ENCODE measurements around the gene COMP.

GRCh38 chr19:18803550-18804138 lies 12.5 kb upstream of the COMP start:
- no peak for TF ChIP-seq POLR2AphosphoS5 (IDR thresholded peaks at IDR 0.05; ENCODE audit: insufficient read depth in 1 of 2, low read depth in 1 of 2)
- no peak for TF ChIP-seq CTCF (IDR thresholded peaks at IDR 0.05)
- no peak for TF ChIP-seq POLR2A (IDR thresholded peaks at IDR 0.05)
